A549 (cell line): ENCODE data around the gene RCOR3. TPM values are rescaled to one million over a fixed set of nuclear protein-coding genes. Genes with fewer than 3 reads are reported as not detected.

Experiments used
- ATAC-seq, 2 experiments: fragments of 200-7000 bp in 1 of 2; fragments of >200 bp in 1 of 2; cut with Nextera tagmentation in 1 of 2; cut with Tn5 transposase in 1 of 2; 3 replicates each; pipeline versions ENCODE4 v1.8.0 to v1.9.1; 2018 to 2020; ENCODE audit warnings: mild to moderate bottlenecking in 1 of 2, moderate library complexity in 1 of 2
- CTCF ChIA-PET: fragments of 300-600 bp; sonication (Branson Sonifier 250); formaldehyde crosslinking; extraction: SDS; loops from one replicate; lab custom pipeline; 2021; ENCODE audit warnings: antibody characterized with exemption, inconsistent platforms; lab: Yijun Ruan, JAX
- POLR2A ChIA-PET: fragments of 350-600 bp; formaldehyde crosslinking; extraction: SDS; loops from one replicate; lab custom pipeline; 2021; ENCODE audit warnings: antibody characterized with exemption, inconsistent platforms; lab: Yijun Ruan, JAX
- DNase-seq, 2 experiments: peaks; one replicate each; pipeline versions ENCODE4 v3.0.0 to v3.0.0-alpha.2; 2011 to 2016; ENCODE audit warnings: low read depth in 1 of 2, low spot score in 1 of 2
- FAIRE-seq: peaks from 2 replicates; lab custom pipeline; 2011; peaks lifted over from hg19 to GRCh38; lab: Jason Lieb, UNC
- H3K27ac ChIP-seq, 2 experiments: fragments of >200 bp; sonication (Bioruptor Twin); formaldehyde crosslinking; 3 replicates each; pipeline ENCODE4 v1.5.1; 2016 to 2017
- H3K4me1 ChIP-seq: fragments of >200 bp; sonication (Bioruptor Twin); formaldehyde crosslinking; 3 replicates; pipeline ENCODE4 v1.6.1; 2016
- H3K4me2 ChIP-seq: fragments of >200 bp; sonication (Bioruptor Twin); formaldehyde crosslinking; 3 replicates; pipeline ENCODE4 v1.6.1; 2016
- H3K4me3 ChIP-seq: fragments of >200 bp; sonication (Bioruptor Twin); formaldehyde crosslinking; 3 replicates; pipeline ENCODE4 v1.5.1; 2016
- H3K9me3 ChIP-seq: fragments of >200 bp; sonication (Bioruptor Twin); formaldehyde crosslinking; 3 replicates; pipeline ENCODE4 v1.6.1; 2016
- ATOH8 ChIP-seq: fragments of 250-450 bp; sonication (Bioruptor Pico); IDR thresholded peaks from 2 replicates; pipeline ENCODE4 v1.5.0; 2020; ENCODE audit warnings: low read depth, mild to moderate bottlenecking, moderate library complexity
- CBX2 ChIP-seq: fragments of 200-600 bp; sonication (generic); IDR thresholded peaks from 2 replicates; pipeline ENCODE4 v1.6.1; 2016; ENCODE audit warnings: low read depth, mild to moderate bottlenecking, borderline replicate concordance
- CBX8 ChIP-seq: fragments of 200-600 bp; sonication (generic); IDR thresholded peaks from 2 replicates; pipeline ENCODE4 v1.6.1; 2016
- CHD4 ChIP-seq: fragments of 200-600 bp; sonication (generic); IDR thresholded peaks from 2 replicates; pipeline ENCODE4 v1.6.1; 2016; ENCODE audit warnings: antibody characterized with exemption, mild to moderate bottlenecking, borderline replicate concordance
- EHF ChIP-seq: fragments of 250-450 bp; sonication (Bioruptor Pico); IDR thresholded peaks from 2 replicates; pipeline ENCODE4 v1.5.0; 2020; ENCODE audit warnings: mild to moderate bottlenecking
- EHMT2 ChIP-seq: fragments of 200-600 bp; sonication (generic); IDR thresholded peaks from 2 replicates; pipeline ENCODE4 v1.6.1; 2016; ENCODE audit warnings: antibody characterized with exemption, low read depth, mild to moderate bottlenecking, moderate library complexity
- ELK1 ChIP-seq: fragments of 150-350 bp; IDR thresholded peaks from 2 replicates; pipeline ENCODE4 v1.6.1; 2014; ENCODE audit warnings: low read depth, mild to moderate bottlenecking, low read length
- ESRRA ChIP-seq: fragments of 150-350 bp; IDR thresholded peaks from 2 replicates; pipeline ENCODE4 v1.6.1; 2014; ENCODE audit warnings: mild to moderate bottlenecking, low read length, borderline replicate concordance
- FOSB ChIP-seq: fragments of 250-450 bp; sonication (Bioruptor Pico); IDR thresholded peaks from 2 replicates; pipeline ENCODE4 v1.5.0; 2020; ENCODE audit warnings: mild to moderate bottlenecking, moderate library complexity
- FOXS1 ChIP-seq: fragments of 250-450 bp; sonication (Bioruptor Pico); IDR thresholded peaks from 2 replicates; pipeline ENCODE4 v1.5.0; 2020; ENCODE audit warnings: mild to moderate bottlenecking, moderate library complexity
- HES2 ChIP-seq: fragments of >200 bp; sonication (Bioruptor Twin); formaldehyde crosslinking; IDR thresholded peaks from 2 replicates; pipeline ENCODE4 v1.6.1; 2016
- HEYL ChIP-seq: fragments of 250-450 bp; sonication (Bioruptor Pico); IDR thresholded peaks from 2 replicates; pipeline ENCODE4 v1.8.0; 2021; ENCODE audit warnings: mild to moderate bottlenecking, moderate library complexity
- HOXB13 ChIP-seq: fragments of 250-450 bp; sonication (Bioruptor Pico); IDR thresholded peaks from 2 replicates; pipeline ENCODE4 v1.5.0; 2020; ENCODE audit warnings: low read depth, mild to moderate bottlenecking, moderate library complexity
- JUN ChIP-seq, 2 experiments: fragments of >200 bp; sonication (Bioruptor Twin); formaldehyde crosslinking; IDR thresholded peaks; 2 replicates in 1 of 2; 3 replicates in 1 of 2; pipeline ENCODE4 v1.6.1; 2016 to 2017
- JUNB ChIP-seq: fragments of >200 bp; sonication (Bioruptor Twin); formaldehyde crosslinking; IDR thresholded peaks from 2 replicates; pipeline ENCODE4 v1.6.1; 2016
- KDM5A ChIP-seq: fragments of 200-600 bp; sonication (generic); IDR thresholded peaks from 2 replicates; pipeline ENCODE4 v1.6.1; 2016; ENCODE audit warnings: antibody characterized with exemption, mild to moderate bottlenecking
- MAFK ChIP-seq: fragments of 450-650 bp; IDR thresholded peaks from 2 replicates; pipeline ENCODE4 v1.6.1; 2014; ENCODE audit not compliant: partially characterized antibody
- MYC ChIP-seq: IDR thresholded peaks from 2 replicates; pipeline ENCODE4 v1.6.1; 2012; ENCODE audit warnings: mild to moderate bottlenecking, inconsistent platforms, low read length, improper control_type of control experiment, borderline replicate concordance
- NR3C1 ChIP-seq: fragments of >200 bp; sonication (Bioruptor Twin); formaldehyde crosslinking; IDR thresholded peaks from 3 replicates; pipeline ENCODE4 v1.6.1; 2017
- PBX3 ChIP-seq: IDR thresholded peaks from 2 replicates; pipeline ENCODE4 v1.6.1; 2012
- POLR2A ChIP-seq: IDR thresholded peaks from 2 replicates; pipeline ENCODE4 v1.6.1; 2012; ENCODE audit warnings: mild to moderate bottlenecking, low read length
- RARB ChIP-seq: fragments of 250-450 bp; sonication (Bioruptor Pico); IDR thresholded peaks from 2 replicates; pipeline ENCODE4 v1.8.0; 2021; ENCODE audit warnings: mild to moderate bottlenecking, moderate library complexity
- REST ChIP-seq: fragments of 200-600 bp; sonication (generic); IDR thresholded peaks from 2 replicates; pipeline ENCODE4 v1.6.1; 2016; ENCODE audit warnings: antibody characterized with exemption, mild to moderate bottlenecking, moderate library complexity
- RNF2 ChIP-seq: fragments of 200-600 bp; sonication (generic); IDR thresholded peaks from 2 replicates; pipeline ENCODE4 v1.6.1; 2016; ENCODE audit warnings: low read depth, mild to moderate bottlenecking, antibody characterized with exemption, moderate library complexity, borderline replicate concordance
- SMC3 ChIP-seq: fragments of >200 bp; sonication (Bioruptor Twin); formaldehyde crosslinking; IDR thresholded peaks from 3 replicates; pipeline ENCODE4 v1.6.1; 2018; ENCODE audit warnings: inconsistent platforms
- WGBS: methylation state at CpG from one replicate; pipeline ENCODE4 v1.1.6; 2017; ENCODE audit errors: missing lambda C conversion rate; 5-methylcytosine and 5-hydroxymethylcytosine counted together
- polyA plus RNA-seq, 4 experiments: library from polyadenylated mRNA; depleted of rRNA in 3 of 4; stranded (reverse); fragments of >200 nt; fragmentation: RNase III in 1 of 4; extraction: RNeasy Plus Mini Kit Qiagen cat#74134 plus additional on column Dnase treatment in 1 of 4; gene quantifications; 2 replicates in 3 of 4; 3 replicates in 1 of 4; pipeline ENCODE4 v1.2.3, GENCODE V29; 2011 to 2017

Gene RCOR3
- polyA plus RNA-seq, 2 of the 4 experiments (the other 2 are of a cell fraction) = 16.3 to 40.7 TPM

- Histone ChIP-seq H3K27ac (no peak overlapping the region), H3K4me3 (no peak overlapping the region)
- FAIRE-seq (no peak), ATAC-seq (no peak)
- CTCF ChIA-PET = interaction anchor here (1.5 to 2.1 kb wide), 2 partner anchors 8 to 229 kb away, joined by 3 to 4 read pairs; no protein-coding TSS in a partner anchor
- no peak for TF ChIP-seq EHF (CRISPR knock-in tag)
- TF ChIP-seq MAFK = no peak
- no peak for TF ChIP-seq KDM5A
- TF ChIP-seq EHMT2 = no peak
- no peak for TF ChIP-seq ELK1
- TF ChIP-seq RARB = no peak
- no peak for TF ChIP-seq NR3C1
- no peak for TF ChIP-seq RNF2
- no peak for TF ChIP-seq JUNB
- no peak for TF ChIP-seq ESRRA
- TF ChIP-seq FOSB (CRISPR knock-in tag) = no peak
- no peak for TF ChIP-seq CHD4
- TF ChIP-seq HES2 = no peak
- no peak for TF ChIP-seq FOXS1
- TF ChIP-seq, all 56 proteins: peak for 0
- Histone ChIP-seq H3K9me3 (no peaks in the 10 kb centered on the region), H3K4me1 (peaks cover 14% of the 10 kb centered on the region), H3K4me2 (no peak overlapping the region)
- no peak for DNase-seq
- POLR2A ChIA-PET = interaction anchor here (1.1 kb wide), 1 partner anchor 9 kb away, joined by 3 read pairs; no protein-coding TSS in a partner anchor
- WGBS = 90% methylated on average over 4 of the region's 4 CpGs
Measured at GRCh38 chr1:211285196-211285595, 26.0 kb downstream of the RCOR3 start.

- Histone ChIP-seq H3K4me3 (no peak overlapping the region), H3K9me3 (no peaks in the 10 kb centered on the region), H3K4me2 (no peak overlapping the region), H3K27ac (no peak overlapping the region), H3K4me1 (no peaks in the 10 kb centered on the region)
- ChIA-PET POLR2A (no interaction called here), CTCF (interaction anchor here (1.2 kb wide), 1 partner anchor 9 kb away, joined by 3 read pairs; no protein-coding TSS in a partner anchor)
- no peak for DNase-seq
- no peak for ATAC-seq
- WGBS = 97% methylated on average over 3 of the region's 3 CpGs
- FAIRE-seq = no peak
- TF ChIP-seq ATOH8 (CRISPR knock-in tag) (no peak), PBX3 (no peak), HEYL (no peak), CBX2 (no peak), MAFK (peak; percentile 95)
Measured at GRCh38 chr1:211287218-211287617, 28.1 kb downstream of the RCOR3 start.

- CTCF ChIA-PET = interaction anchor here (0.6 to 1.1 kb wide), 2 partner anchors 31 to 33 kb away, joined by 3 to 4 read pairs; no protein-coding TSS in a partner anchor
- TF ChIP-seq POLR2A (no peak), SMC3 (no peak), PBX3 (no peak), HOXB13 (CRISPR knock-in tag) (no peak), JUN (IDR thresholded peaks at IDR 0.05) (no peak), CBX8 (no peak), HEYL (no peak), ESRRA (no peak), REST (no peak), MAFK (no peak), MYC (no peak), ATOH8 (CRISPR knock-in tag) (no peak), FOSB (CRISPR knock-in tag) (no peak)
Measured at GRCh38 chr1:211292411-211292810, 33.2 kb downstream of the RCOR3 start.

More at GRCh38 chr1:211292411-211292810, 33.2 kb downstream of the RCOR3 start:
- Histone ChIP-seq H3K4me2 (no peak overlapping the region), H3K9me3 (no peaks in the 10 kb centered on the region), H3K4me3 (no peak overlapping the region), H3K4me1 (no peaks in the 10 kb centered on the region), H3K27ac (no peak overlapping the region)
- no peak for ATAC-seq
- WGBS = 93% methylated on average over 2 of the region's 2 CpGs
- DNase-seq = no peak
- FAIRE-seq = no peak
- POLR2A ChIA-PET = no interaction called here
